Measurements from ENCODE around the gene ASB4.
"Not testable (repeated sequence)": the region's sequence is repeated elsewhere in the genome, so short reads cannot be mapped to it uniquely, and the experiment has no call there.

Gene ASB4

DNA sequence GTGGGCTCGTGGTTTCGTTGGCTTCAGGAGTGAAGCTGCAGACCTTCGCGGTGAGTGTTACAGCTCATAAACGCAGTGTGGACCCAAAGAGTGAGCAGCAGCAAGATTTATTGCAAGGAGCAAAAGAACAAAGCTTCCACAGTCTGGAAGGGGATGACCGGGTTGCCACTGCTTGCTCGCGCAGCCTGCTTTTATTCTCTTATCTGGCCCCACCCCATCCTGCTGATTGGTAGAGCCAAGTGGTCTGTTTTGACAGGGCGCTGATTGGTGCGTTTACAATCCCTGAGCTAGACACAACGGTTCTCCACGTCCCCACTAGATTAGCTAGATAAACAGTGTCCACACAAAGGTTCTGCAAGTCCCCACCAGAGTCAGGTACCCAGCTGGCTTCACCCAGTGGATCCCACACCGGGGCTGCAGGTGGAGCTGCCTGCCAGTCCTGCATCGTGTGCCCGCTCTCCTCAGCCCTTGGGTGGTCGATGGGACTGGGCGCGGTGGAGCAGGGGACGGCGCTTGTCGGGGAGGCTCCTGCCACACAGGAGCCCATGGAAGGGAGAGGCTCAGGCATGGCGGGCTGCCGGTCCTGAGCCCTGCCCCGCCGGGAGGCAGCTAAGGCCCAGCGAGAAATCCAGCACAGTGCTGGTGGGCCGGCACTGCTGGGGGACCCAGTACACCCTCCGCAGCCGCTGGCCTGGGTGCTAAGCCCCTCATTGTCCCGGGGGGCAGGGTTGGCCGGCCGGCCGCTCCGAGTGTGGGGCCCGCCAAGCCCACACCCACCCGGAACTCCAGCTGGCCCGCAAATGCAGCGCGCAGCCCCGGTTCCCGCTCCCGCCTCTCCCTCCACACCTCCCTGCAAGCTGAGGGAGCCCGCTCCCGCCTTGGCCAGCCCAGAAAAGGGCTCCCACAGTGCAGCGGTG is 66.5 kb downstream of the ASB4 start:
- DNase-seq (ENCODE audit: low read depth in 2 of 2), result not testable (repeated sequence)

DNA sequence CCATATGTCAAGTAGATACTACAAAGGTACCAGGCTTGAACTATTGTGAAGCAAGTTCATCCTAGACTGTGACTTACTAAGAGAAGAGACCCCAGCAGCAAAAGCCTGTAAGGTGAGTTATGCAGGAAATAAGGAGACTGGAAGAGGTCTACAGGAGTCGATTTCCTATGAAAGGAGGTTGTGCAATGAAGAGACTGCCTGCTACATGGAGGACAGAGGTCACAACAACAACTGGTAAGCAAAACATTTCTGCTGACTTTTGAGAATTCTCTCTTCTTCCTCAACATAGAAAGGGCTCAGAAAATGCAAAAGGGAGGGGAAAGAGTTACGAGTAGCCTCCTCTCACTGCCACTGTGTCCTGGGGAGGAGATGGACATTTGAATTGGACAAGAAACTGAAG is 68.2 kb downstream of the ASB4 start:
- DNase-seq (ENCODE audit: low read depth in 2 of 2), result no peak

DNA sequence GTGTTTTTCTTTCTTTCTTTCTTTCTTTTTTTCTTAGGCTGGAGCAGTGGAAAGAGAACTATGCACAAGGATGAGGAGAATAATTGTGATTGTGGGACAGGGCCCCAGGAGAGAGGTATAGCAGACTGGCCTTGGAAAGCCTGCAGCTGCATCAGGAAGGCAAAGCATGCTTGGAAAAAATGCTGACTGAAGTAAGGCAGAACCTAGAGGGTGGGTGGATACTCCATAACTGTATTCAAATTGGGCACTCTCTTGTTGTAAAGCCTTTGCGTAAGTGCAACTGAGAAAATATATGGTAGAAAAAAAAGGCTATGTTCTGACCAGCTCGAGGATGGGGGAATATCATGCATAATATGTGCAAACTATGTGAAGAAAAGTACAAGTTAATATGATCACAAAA is 71.0 kb downstream of the ASB4 start:
- no peak for DNase-seq (ENCODE audit: low read depth in 2 of 2)

DNA sequence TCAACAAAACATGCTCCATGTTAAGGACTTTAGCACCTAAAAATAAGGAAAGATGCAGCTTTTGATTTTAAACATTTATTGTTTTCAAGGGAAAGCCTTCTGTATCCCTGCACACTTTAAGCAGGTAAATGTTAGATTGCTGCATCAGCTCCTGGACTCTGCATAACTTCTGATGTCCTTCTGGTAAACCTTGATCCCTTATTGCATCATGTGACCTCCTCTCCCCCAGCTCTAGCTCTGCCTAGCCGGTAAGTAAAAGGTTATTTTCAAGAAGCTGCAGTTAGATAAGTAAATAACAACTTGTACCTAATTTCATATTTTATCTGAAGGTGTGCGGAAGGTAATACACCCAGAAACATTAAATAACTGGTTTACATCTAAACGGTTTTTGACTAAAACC is 73.1 kb downstream of the ASB4 start:
- DNase-seq (ENCODE audit: low read depth in 2 of 2), result no peak

DNA sequence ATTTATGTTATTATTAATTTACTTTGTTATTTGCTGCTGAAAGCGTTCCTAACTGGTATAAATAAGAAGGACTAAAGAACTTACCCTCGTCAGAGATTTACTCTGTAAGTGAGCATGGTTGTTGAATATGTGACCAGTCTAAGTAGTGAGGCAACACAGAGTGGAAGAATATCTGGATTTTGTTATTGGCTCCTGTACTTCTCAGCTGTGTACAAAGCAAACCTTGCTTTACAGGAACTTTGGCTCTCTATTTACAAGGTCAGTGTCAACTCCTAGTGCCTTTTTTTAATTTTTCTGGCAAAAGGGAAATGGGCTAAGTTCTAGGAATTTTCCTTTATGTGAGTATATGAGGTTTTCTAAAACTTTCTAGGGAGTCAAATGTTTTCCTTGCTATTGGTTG is 74.9 kb downstream of the ASB4 start:
- no peak for DNase-seq (ENCODE audit: low read depth in 2 of 2)

DNA sequence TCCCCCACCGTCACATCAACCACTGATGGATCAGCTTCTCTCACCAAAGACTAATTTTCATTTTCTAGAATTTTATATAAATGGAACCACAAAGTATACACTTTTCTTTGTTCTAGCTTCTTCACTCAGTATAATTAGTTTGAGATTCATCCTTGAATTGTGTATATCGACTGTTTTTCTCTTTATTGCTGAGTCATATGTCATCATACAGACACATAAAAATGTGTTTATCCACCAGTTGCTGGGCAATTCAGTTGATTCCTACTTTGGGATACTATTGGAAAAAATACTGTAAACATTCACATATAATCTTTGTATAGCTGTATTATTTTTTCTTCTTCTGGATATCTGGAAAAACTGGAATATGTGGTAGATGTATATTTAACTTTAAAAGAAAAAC is 84.0 kb downstream of the ASB4 start:
- DNase-seq (ENCODE audit: low read depth in 2 of 2), result no peak

DNA sequence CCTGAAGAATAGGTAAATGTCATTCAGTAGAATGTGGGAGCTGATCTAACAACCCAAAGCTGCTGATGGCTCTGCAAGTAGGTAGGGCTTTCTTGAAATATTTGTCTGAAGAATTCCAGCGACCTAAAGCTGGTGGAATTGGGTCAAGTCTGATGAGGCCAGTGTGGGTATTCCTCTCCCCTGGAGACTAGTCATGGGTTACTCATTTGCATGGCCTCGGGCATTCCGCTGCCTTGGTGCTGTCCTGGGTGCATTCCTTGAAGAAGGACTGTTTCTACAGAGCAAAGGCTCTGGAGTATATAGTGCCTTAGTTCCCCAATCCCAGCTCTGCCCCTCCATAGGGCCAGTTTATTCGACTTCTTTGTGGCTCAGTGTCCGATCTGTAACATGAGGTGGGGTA is 91.4 kb downstream of the ASB4 start:
- no peak for DNase-seq (ENCODE audit: low read depth in 2 of 2)

DNA sequence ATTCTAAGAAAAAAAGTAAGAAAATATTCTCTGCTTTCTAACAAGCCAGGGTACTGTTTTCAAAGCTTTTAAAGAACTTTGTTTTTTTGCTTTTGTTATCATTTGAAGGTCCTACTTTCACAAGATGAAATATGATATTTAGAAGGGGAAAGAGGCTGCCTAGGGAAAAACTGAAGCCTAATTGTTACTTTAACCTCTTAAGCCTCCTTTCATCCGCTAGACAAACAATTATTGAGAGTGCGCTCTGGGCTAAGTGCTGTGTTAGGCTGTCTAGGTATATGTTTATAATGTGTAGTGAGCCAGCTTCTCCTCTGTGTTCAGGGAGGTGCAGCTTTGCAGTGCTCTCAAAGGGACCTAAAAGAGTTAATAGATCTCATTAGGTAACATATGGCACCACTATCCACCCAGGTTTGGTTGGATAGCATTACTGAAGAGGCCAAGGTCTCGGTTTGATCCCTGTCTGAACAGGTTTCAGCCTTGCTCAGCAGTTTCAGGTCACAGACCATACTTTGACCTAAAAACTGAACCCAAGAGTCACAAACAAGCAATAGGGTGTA is 92.6 kb downstream of the ASB4 start:
- no peak for DNase-seq (ENCODE audit: low read depth in 2 of 2)

DNA sequence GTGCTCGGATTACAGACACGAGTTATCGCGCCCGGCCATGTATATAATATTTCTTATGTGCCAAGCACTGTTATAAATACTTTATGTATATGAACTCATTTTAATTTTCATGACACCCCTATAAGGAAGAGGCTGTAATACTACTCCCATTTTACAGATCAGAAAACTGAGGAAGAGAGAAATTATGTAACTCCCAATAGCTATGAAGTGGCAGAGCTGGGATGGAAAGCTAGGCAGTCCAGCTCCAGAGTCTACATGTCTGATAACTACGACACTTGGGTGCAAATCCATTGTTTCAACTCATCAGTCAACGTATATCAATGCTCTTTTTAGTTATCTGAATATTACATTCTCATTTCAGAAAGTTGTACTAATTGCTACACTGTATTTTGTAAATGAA is 93.6 kb downstream of the ASB4 start:
- DNase-seq (ENCODE audit: low read depth in 2 of 2), result no peak

DNA sequence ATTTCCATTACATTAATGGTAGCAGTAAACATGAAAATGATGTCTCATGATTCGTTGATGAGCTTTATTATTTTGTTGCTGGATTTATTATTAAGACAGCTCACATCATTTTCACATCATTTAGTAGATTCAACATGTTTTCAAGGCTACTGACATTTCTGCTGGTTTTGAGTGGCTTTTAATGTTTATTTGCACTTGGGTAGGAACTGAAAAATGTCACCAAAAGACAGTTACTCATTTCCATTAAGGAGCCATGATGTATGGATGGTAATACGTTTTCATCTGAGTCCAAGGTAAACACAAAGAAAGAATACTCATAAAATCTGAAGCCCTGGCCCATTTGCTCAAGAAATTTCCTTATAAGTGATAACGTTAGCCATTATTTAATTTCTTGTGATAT is 95.7 kb downstream of the ASB4 start:
- DNase-seq (ENCODE audit: low read depth in 2 of 2), result no peak

DNA sequence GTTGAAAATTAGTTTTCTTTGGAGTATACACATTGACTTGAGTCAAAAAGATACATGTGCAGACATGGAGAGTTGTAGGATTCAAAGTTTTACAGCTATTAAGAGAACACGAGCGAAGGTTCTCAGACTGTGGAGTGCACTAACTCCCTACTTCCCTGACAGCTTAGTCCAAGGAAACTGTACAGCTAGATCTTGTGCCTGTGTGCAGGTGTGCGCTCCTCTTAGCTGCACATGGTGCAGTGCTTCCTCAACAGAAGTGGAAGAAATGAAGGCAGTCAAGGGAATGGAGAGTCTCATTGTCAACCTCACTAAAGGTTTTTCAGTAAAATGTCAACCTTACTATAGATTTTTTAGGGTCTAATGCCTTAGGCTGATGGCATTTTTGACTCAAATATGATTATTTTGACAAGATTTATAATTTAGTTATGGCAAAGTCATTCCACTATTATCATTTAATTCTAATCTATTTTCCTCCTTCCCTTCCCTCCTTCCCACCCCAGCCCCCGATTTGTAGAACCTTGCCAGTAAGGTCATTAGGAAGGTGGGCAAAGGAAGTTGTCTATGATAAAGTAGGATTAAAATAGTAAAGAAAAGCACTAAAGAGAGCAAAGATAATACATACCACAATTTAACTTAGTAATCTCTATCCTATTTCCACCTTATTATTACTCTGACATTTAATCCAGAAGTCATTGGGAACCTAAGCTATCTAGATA is 97.0 kb downstream of the ASB4 start:
- no peak for DNase-seq (ENCODE audit: low read depth in 2 of 2)

DNA sequence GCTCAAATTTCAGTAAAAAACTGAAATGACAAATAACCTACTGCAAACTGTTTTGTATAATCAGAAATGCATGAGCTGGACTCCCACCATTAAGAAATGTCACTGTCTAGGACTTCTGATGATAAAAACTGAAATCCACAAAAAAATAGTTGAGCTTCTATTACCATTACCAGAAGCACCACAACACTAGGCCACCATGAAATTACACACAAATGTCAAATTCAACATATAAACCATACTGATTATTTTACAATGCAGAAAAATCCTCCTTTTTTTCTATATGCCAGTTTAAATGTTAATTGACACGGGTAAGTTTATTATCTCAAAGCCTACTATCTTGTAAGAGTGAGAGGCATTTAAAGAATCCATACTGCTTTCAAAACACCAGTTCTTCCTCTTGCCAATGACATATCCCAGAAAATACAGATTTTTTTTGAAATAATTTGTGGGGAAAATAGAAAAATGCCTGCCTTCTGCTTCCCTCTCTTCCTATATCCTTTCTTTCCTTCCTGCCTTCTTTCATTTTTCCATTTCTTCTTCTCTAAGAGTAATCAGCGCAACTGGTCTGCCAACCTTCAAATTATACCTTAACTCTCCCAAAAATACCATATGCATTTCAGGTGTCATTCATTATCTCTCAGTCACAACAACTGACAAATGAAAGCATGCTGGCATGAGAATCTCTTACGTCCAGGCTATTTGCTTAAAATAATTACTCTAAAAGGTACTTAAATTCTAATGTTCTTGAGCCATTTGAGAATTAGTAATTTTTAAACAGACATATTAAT is 98.3 kb downstream of the ASB4 start:
- DNase-seq (ENCODE audit: low read depth in 2 of 2), result no peak

DNA sequence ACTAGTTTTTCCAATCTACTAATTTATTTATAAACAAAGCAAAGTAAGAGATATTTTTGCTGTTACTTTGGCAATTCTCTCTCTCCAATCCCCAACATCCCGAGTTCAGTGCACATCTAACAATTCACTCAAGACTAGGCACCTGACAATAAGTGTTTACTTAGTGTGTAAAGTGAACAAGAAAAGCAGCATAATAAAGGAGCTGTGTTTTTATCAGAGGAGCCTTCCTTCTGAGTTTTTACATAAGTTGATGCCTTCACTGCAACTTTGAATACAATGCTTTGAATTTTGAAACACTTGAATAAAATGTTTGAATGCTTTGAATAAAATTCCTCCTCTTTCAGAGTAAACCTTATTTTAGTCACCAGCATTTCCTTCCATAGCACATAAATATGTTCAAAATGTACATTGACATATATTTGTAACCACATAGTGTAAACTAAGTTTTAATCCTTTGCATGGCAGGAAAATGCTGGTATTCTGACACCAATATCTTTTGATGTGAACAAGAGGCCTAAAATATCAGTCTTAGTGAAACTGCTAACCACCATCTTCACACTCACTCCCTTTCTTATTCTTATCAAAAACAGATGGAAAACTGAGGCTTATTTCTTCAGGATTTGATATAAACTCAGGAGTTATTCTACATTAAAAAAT is 99.2 kb downstream of the ASB4 start:
- DNase-seq (ENCODE audit: low read depth in 2 of 2), result no peak

DNA sequence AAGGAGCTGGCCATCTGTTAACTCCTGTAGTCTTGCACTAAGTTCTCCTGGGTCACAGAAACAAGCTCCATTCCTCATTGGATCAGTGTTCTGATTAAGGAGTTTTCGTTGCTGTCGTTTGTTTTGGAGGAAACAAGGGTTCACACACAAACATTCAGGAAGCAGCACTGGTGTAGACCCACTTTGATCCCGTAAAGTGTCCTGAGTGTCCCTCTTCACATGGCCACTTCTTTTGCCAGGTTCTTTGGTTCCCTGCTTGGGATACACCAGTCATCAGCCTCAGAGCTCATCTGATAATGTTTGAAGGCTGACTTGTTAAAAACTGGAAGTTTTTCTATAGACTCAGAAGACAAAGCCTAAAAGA is 99.7 kb downstream of the ASB4 start:
- no peak for DNase-seq (ENCODE audit: low read depth in 2 of 2)

DNA sequence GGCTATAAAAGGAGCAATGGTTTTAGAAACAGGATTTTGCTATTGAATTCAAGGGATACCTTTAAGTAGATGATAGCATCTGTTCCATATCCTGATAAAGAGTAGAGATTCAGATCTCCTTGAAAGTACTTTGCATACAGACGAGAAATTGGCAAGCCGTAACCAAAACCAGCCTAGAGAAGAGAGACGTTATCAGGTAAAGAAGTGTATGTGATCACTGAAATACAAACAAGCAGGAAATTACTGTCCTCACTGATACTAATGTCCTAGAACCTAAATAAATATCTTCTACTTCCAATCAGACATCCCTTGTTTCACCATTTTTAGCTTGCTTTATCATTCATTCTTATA is 101.2 kb downstream of the ASB4 start:
- no peak for DNase-seq (ENCODE audit: low read depth in 2 of 2)

DNA sequence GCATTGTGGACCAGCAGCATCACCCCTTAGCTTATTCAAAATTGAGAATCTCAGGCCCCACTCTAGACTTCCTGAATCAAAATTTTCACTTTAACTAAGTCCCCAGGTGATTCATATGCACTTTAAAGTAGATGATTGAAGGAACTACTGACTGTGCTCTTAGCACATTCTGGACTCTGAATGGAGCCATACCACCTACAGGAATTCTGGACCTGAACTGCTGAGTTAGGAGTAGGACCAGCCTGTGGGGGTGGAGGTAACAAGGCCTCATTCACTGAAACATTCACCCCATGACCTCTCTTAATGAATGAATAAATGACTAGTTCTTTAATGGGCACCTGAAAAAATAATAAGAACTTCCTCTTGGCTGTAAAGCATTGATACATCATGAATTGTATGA is 103.3 kb downstream of the ASB4 start:
- no peak for DNase-seq (ENCODE audit: low read depth in 2 of 2)

DNA sequence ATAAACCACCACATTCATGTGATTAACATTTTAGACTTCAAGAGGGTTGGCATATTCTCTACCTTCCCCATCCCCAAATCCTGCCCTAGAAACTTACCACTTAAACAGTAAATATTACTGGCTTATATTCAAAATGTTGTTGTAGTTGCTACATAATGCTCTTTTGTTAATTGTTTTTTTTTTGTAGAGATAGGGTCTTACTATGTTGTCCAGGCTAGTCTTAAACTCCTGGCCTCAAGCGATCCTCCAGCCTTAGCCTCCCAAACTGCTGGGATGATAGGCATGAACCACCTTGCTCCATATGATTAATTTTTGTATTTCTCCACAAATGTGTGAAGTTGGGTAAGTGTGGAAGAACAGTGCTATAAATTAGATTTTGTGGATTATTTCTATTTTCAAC is 104.0 kb downstream of the ASB4 start:
- no peak for DNase-seq (ENCODE audit: low read depth in 2 of 2)

Data from stimulated activated CD8-positive, alpha-beta memory T cell treated with anti-CD3 and anti-CD28 coated beads, Interleukin-7, amount 100 ng/mL, for 4 hours (primary cell).